ENCODE results near the gene PTPRN2. TPM values are rescaled to one million over a fixed set of nuclear protein-coding genes. Genes with fewer than 3 reads are reported as not detected.
"Not testable (repeated sequence)": the region's sequence is repeated elsewhere in the genome, so short reads cannot be mapped to it uniquely, and the experiment has no call there.

Gene PTPRN2
- total and polyA plus RNA-seq, 4 experiments from 2014 or later: 1.7 to 2.6 (median 1.9) TPM

DNA sequence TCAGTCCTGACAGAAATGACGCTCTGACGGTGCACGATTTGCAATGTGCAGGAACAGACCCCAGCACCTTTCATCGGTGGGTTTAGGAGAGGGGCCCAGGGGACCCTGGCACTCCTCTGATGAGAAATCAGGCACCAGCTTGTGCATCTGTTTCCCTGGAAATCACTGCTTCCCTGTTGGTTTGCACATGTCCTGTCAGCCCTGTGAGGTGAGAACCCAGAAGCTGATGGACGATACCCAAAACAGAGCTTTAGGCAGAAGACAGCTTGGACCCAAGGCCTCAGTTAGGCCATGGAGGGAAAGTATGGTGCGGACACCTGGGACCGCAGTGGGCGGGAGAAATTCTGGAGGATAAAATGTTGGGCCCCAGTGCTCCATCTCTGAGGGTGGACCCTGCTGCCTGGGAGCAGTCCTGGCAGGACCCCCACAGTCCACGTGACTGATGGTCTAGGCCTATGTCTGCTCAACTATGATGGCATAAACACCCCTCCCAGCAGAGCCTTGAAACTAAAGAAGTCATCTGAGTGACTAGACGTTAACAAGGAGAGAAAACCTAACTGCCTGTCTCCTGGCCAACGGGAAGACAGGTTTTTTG lies 242.8 kb downstream of the PTPRN2 start:
- Mint-ChIP-seq H3K9me3 (peaks cover 0 to 10% (median under 1%) of the 10 kb centered on the region in 8 donors), H3K27ac (no peak overlapping the region), H3K36me3 (no peaks in the 10 kb centered on the region), H3K4me1 (no peaks in the 10 kb centered on the region), H3K4me3 (no peak overlapping the region), H3K27me3 (no peaks in the 10 kb centered on the region)
- CTCF ChIA-PET (ENCODE audit: partially characterized antibody): no interaction called here
- H3K36me3 ChIP-seq (ENCODE audit: insufficient read depth, low read length): no peaks in the 10 kb centered on the region
- POLR2A ChIA-PET (ENCODE audit: partially characterized antibody): no interaction called here
- H3K9me3 ChIP-seq (ENCODE audit: control insufficient read depth in 1 of 2, low read length in 2 of 2): peaks cover 0 to 4% of the 10 kb centered on the region in 2 donors
- intact Hi-C loops (cut with micrococcal nuclease): no loop called here
- H3K27ac ChIP-seq (ENCODE audit: low read depth, low read length): no peak overlapping the region
- no peaks in the 10 kb centered on the region for H3K4me1 ChIP-seq (ENCODE audit: insufficient read depth, low read length)
- H3K4me3 ChIP-seq (ENCODE audit: low read length in 2 of 2): no peak overlapping the region
- no peak for DNase-seq
- no peaks in the 10 kb centered on the region for H3K27me3 ChIP-seq (ENCODE audit: insufficient read depth, low read length)

DNA sequence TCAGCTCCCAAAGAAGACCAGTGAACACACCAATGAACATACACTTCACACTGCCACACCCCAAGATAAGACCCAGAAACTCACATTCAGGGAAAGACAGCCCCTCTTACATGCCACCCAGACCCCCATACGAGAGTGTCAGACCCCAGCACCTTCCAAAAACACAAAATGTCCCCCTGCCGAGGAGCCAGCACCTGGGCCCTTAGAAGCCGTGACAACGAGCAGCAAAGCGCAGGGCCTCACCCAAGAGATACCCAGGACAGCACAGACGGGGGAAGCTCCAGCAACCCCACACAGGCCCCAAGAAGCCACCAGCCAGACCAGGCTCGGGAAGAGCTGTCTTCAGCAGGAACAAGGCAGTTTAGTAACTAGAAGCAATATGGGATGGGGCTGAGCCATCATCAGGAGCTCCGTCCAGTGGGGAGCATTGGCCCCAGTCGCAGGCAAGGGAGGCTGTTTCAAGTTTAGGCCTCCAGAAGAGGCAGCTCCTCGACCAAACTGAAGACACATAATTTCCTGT lies 243.6 kb downstream of the PTPRN2 start:
- ChIA-PET CTCF (ENCODE audit: partially characterized antibody) (no interaction called here), POLR2A (ENCODE audit: partially characterized antibody) (no interaction called here)
- H3K27ac Mint-ChIP-seq: no peak overlapping the region
- H3K4me1 Mint-ChIP-seq: no peaks in the 10 kb centered on the region
- intact Hi-C loops (cut with micrococcal nuclease): no loop called here
- DNase-seq: no peak
- Histone ChIP-seq H3K9me3 (ENCODE audit: control insufficient read depth in 1 of 2, low read length in 2 of 2) (peaks cover 0 to 4% of the 10 kb centered on the region in 2 donors), H3K27ac (ENCODE audit: low read depth, low read length) (no peak overlapping the region), H3K36me3 (ENCODE audit: insufficient read depth, low read length) (no peaks in the 10 kb centered on the region), H3K27me3 (ENCODE audit: insufficient read depth, low read length) (no peaks in the 10 kb centered on the region), H3K4me3 (ENCODE audit: low read length in 2 of 2) (no peak overlapping the region), H3K4me1 (ENCODE audit: insufficient read depth, low read length) (no peaks in the 10 kb centered on the region)
- no peaks in the 10 kb centered on the region for H3K27me3 Mint-ChIP-seq
- no peaks in the 10 kb centered on the region for H3K36me3 Mint-ChIP-seq
- H3K4me3 Mint-ChIP-seq: no peak overlapping the region
- peaks cover 0 to 10% (median under 1%) of the 10 kb centered on the region in 8 donors for H3K9me3 Mint-ChIP-seq

DNA sequence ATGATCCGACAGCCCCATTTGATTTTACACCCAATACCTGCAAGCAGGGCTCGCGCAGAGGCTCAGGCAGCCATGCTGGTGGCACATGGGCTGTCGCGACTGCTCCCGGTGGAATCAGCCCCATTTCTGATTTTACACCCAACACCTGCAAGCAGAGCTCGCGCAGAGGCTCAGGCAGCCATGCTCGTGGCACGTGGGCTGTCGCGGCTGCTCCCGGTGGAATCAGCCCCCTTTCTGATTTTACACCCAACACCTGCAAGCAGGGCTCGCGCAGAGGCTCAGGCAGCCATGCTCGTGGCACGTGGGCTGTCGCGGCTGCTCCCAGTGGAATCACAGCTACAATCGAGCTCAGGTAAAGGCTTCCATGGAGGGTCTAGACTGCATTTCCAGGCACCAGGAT lies 244.1 kb downstream of the PTPRN2 start:
- no peaks in the 10 kb centered on the region for H3K4me1 ChIP-seq (ENCODE audit: insufficient read depth, low read length)
- intact Hi-C loops (cut with micrococcal nuclease): no loop called here
- no peaks in the 10 kb centered on the region for H3K27me3 Mint-ChIP-seq
- no peaks in the 10 kb centered on the region for H3K27me3 ChIP-seq (ENCODE audit: insufficient read depth, low read length)
- POLR2A ChIA-PET (ENCODE audit: partially characterized antibody): no interaction called here
- CTCF ChIA-PET (ENCODE audit: partially characterized antibody): no interaction called here
- H3K27ac Mint-ChIP-seq: no peak overlapping the region
- no peaks in the 10 kb centered on the region for H3K36me3 ChIP-seq (ENCODE audit: insufficient read depth, low read length)
- peaks cover 0 to 10% (median under 1%) of the 10 kb centered on the region in 8 donors for H3K9me3 Mint-ChIP-seq
- H3K36me3 Mint-ChIP-seq: no peaks in the 10 kb centered on the region
- peaks cover 0 to 4% of the 10 kb centered on the region in 2 donors for H3K9me3 ChIP-seq (ENCODE audit: control insufficient read depth in 1 of 2, low read length in 2 of 2)
- DNase-seq: no peak
- H3K27ac ChIP-seq (ENCODE audit: low read depth, low read length): no peak overlapping the region
- H3K4me3 Mint-ChIP-seq: no peak overlapping the region
- no peaks in the 10 kb centered on the region for H3K4me1 Mint-ChIP-seq
- no peak overlapping the region for H3K4me3 ChIP-seq (ENCODE audit: low read length in 2 of 2)

DNA sequence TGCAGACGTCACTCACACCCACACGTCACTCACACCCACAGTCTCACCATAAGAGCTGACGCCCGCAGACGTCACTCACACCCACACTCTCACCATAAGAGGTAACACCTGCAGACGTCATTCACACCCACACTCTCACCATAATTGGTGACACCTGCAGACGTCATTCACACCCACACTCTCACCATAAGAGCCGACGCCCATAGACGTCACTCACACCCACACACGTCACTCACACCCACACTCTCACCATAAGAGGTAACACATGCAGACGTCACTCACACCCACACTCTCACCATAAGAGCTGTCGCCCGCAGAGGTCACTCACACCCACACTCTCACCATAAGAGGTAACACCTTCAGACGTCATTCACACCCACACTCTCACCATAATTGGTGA lies 246.5 kb downstream of the PTPRN2 start:
- CTCF ChIA-PET (ENCODE audit: partially characterized antibody); DNase-seq; H3K36me3 ChIP-seq (ENCODE audit: insufficient read depth, low read length); H3K36me3 Mint-ChIP-seq; H3K27ac ChIP-seq (ENCODE audit: low read depth, low read length); POLR2A ChIA-PET (ENCODE audit: partially characterized antibody); H3K27me3 Mint-ChIP-seq; H3K4me1 ChIP-seq (ENCODE audit: insufficient read depth, low read length); intact Hi-C loops (cut with micrococcal nuclease); H3K27me3 ChIP-seq (ENCODE audit: insufficient read depth, low read length); H3K9me3 ChIP-seq (ENCODE audit: control insufficient read depth in 1 of 2, low read length in 2 of 2); H3K4me1 Mint-ChIP-seq; H3K4me3 Mint-ChIP-seq; H3K4me3 ChIP-seq (ENCODE audit: low read length in 2 of 2): not testable (repeated sequence)
- Mint-ChIP-seq H3K27ac (peak overlapping the region in 1 of 7 donors; percentile 5), H3K9me3 (peaks cover 0 to 21% (median 2%) of the 10 kb centered on the region in 8 donors)

DNA sequence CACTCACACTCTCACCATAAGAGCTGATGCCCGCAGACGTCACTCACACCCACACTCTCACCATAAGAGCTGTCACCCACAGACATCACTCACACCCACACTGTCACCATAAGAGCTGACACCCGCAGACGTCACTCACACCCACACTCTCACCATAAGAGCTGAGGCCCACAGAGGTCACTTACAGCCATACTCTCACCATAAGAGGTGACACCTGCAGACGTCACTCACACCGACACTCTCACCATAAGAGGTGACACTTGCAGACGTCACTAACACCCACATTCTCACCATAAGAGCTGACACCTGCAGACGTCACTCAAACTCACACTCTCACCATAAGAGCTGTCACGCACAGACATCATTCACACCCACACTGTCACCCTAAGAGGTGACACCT lies 250.7 kb downstream of the PTPRN2 start:
- POLR2A ChIA-PET (ENCODE audit: partially characterized antibody); H3K36me3 ChIP-seq (ENCODE audit: insufficient read depth, low read length); H3K4me1 Mint-ChIP-seq; H3K36me3 Mint-ChIP-seq; H3K4me3 Mint-ChIP-seq; H3K27me3 ChIP-seq (ENCODE audit: insufficient read depth, low read length); CTCF ChIA-PET (ENCODE audit: partially characterized antibody); H3K9me3 ChIP-seq (ENCODE audit: control insufficient read depth in 1 of 2, low read length in 2 of 2); intact Hi-C loops (cut with micrococcal nuclease); DNase-seq; H3K27me3 Mint-ChIP-seq; H3K27ac ChIP-seq (ENCODE audit: low read depth, low read length); H3K4me3 ChIP-seq (ENCODE audit: low read length in 2 of 2); H3K4me1 ChIP-seq (ENCODE audit: insufficient read depth, low read length): not testable (repeated sequence)
- peak overlapping the region in 1 of 7 donors; percentile 9 for H3K27ac Mint-ChIP-seq
- peaks cover 0 to 15% (median 3%) of the 10 kb centered on the region in 8 donors for H3K9me3 Mint-ChIP-seq

DNA sequence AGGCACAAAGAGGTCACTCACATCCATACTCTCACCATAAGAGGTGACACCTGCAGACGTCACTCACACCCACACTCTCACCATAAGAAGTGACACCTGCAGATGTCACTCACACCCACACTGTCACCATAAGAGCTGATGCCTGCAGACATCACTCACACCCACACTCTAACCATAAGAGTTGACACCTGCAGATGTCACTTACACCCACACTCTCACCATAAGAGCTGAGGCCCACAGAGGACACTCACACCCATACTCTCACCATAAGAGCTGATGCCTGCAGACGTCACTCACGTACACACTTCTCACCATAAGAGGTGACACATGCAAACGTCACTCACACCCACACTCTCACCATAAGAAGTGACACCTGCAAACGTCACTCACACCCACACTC lies 255.1 kb downstream of the PTPRN2 start:
- H3K36me3 ChIP-seq (ENCODE audit: insufficient read depth, low read length); intact Hi-C loops (cut with micrococcal nuclease): not testable (repeated sequence)

DNA sequence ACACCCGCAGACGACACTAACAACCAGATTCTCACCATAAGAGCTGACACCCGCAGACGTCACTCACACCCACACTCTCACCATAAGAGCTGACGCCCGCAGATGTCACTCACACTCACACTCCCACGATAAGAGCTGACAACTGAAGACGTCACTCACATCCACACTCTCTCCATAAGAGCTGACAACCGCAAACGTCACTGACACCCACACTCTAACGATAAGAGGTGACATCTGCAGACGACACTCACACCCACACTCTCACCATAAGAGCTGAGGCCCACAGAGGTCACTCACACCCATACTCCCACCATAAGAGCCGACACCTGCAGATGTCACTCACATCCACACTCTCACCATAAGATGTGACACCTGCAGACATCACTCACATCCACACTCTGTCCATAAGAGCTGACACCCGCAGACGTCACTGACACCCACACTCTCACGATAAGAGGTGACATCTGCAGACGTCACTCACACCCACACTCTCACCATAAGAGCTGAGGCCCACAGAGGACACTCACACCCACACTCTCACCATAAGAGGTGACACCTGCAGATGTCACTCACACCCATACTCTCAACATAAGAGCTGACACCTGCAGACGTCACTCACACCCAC lies 255.7 kb downstream of the PTPRN2 start:
- H3K36me3 ChIP-seq (ENCODE audit: insufficient read depth, low read length); H3K27ac Mint-ChIP-seq; intact Hi-C loops (cut with micrococcal nuclease); H3K4me3 Mint-ChIP-seq; H3K27me3 ChIP-seq (ENCODE audit: insufficient read depth, low read length); DNase-seq; H3K4me3 ChIP-seq (ENCODE audit: low read length in 2 of 2); H3K27ac ChIP-seq (ENCODE audit: low read depth, low read length); H3K4me1 ChIP-seq (ENCODE audit: insufficient read depth, low read length); H3K9me3 ChIP-seq (ENCODE audit: control insufficient read depth in 1 of 2, low read length in 2 of 2); H3K27me3 Mint-ChIP-seq; POLR2A ChIA-PET (ENCODE audit: partially characterized antibody); H3K4me1 Mint-ChIP-seq; CTCF ChIA-PET (ENCODE audit: partially characterized antibody); H3K36me3 Mint-ChIP-seq: not testable (repeated sequence)
- peaks cover 1 to 13% (median 7%) of the 10 kb centered on the region in 8 donors for H3K9me3 Mint-ChIP-seq

More for the DNA sequence above, 255.1 kb downstream of the PTPRN2 start:
- H3K4me3 ChIP-seq (ENCODE audit: low read length in 2 of 2); H3K36me3 Mint-ChIP-seq; H3K4me1 ChIP-seq (ENCODE audit: insufficient read depth, low read length); H3K4me3 Mint-ChIP-seq; H3K9me3 ChIP-seq (ENCODE audit: control insufficient read depth in 1 of 2, low read length in 2 of 2); H3K27ac ChIP-seq (ENCODE audit: low read depth, low read length); H3K27ac Mint-ChIP-seq; DNase-seq; H3K27me3 ChIP-seq (ENCODE audit: insufficient read depth, low read length); H3K27me3 Mint-ChIP-seq; POLR2A ChIA-PET (ENCODE audit: partially characterized antibody); H3K4me1 Mint-ChIP-seq; CTCF ChIA-PET (ENCODE audit: partially characterized antibody): not testable (repeated sequence)
- H3K9me3 Mint-ChIP-seq: peaks cover 0 to 13% (median 3%) of the 10 kb centered on the region in 8 donors

Measured in CD4-positive, alpha-beta memory T cell (primary cell).